ENCODE measurements around the gene CFAP54.
A peak's percentile ranks its signal among the peaks of the same experiment; 100 is the strongest.
"Not testable (repeated sequence)": the region's sequence is repeated elsewhere in the genome, so short reads cannot be mapped to it uniquely, and the experiment has no call there.

The CFAP54 gene

GRCh38 chr12:96590970-96591369, 101.6 kb downstream of the CFAP54 start:
- peak overlapping the region; percentile 8; the same call in 1 of the 2 replicates for H3K4me3 ChIP-seq (ENCODE audit: low read depth, low read length)
- TF ChIP-seq, protein P1, sequence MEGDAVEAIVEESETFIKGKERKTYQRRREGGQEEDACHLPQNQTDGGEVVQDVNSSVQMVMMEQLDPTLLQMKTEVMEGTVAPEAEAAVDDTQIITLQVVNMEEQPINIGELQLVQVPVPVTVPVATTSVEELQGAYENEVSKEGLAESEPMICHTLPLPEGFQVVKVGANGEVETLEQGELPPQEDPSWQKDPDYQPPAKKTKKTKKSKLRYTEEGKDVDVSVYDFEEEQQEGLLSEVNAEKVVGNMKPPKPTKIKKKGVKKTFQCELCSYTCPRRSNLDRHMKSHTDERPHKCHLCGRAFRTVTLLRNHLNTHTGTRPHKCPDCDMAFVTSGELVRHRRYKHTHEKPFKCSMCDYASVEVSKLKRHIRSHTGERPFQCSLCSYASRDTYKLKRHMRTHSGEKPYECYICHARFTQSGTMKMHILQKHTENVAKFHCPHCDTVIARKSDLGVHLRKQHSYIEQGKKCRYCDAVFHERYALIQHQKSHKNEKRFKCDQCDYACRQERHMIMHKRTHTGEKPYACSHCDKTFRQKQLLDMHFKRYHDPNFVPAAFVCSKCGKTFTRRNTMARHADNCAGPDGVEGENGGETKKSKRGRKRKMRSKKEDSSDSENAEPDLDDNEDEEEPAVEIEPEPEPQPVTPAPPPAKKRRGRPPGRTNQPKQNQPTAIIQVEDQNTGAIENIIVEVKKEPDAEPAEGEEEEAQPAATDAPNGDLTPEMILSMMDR (IDR thresholded peaks at IDR 0.05; ENCODE audit: low read depth, low read length) = no peak

DNA sequence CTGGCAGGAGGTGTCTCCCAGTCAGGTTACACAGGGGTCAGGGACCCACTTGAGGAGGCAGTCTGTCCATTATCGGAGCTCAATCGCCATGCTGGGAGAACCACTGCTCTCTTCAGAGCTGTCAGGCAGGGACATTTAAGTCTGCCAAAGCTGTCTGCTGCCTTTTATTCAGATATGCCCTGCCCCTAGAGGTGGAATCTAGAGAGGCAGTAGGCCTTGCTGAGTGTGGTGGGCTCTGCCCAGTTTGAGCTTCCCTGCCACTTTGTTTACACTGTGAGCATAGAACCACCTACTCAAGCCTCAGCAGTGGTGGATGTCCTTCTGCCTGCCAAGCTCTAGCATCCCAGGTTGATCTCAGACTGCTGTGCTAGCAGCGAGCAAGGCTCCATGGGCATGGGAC, 115.0 kb downstream of the CFAP54 start:
- not testable (repeated sequence) for H3K4me3 ChIP-seq (ENCODE audit: low read depth, low read length)

DNA sequence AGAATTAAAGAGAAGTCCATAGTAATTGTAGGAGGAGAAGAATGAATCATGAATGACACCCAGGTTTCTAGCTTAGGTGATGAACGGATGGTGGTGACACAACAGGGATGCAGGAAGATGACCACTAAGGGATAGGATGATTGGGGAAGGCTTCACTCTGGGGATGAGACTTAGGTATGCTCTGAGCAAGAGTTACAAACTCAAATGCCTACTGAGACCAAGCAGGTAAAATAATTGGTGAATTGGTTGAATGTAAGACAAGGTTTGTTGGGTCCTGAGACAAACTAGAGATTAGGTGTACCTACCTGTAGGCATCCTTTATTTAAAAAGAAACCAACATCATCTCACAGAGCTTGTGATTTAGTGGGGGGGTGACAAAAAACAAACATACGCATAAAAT, 116.3 kb downstream of the CFAP54 start:
- TF ChIP-seq, protein P1 (IDR thresholded peaks at IDR 0.05; ENCODE audit: low read depth, low read length) = no peak
- no peak overlapping the region for H3K4me3 ChIP-seq (ENCODE audit: low read depth, low read length)

DNA sequence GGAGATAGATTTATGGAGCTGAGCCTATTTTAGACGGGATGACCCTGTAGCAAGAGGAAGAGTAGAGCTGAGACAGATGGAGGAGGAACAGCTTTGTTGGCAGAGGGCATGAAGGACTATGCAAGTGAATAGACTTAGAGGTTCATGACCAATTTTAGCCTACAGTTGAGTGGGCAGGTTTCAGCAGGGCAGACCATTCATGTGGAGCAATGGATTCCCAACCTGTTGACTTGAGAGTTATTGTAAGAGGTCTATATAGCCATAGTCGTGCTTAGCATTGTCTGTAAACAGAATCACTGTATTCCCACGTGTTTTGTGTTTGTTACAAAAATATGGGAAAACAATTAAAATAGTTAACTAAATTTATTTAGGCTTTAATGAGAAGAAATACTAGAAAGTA, 116.8 kb downstream of the CFAP54 start:
- no peak overlapping the region for H3K4me3 ChIP-seq (ENCODE audit: low read depth, low read length)
- TF ChIP-seq, protein P1 (IDR thresholded peaks at IDR 0.05; ENCODE audit: low read depth, low read length) = no peak

DNA sequence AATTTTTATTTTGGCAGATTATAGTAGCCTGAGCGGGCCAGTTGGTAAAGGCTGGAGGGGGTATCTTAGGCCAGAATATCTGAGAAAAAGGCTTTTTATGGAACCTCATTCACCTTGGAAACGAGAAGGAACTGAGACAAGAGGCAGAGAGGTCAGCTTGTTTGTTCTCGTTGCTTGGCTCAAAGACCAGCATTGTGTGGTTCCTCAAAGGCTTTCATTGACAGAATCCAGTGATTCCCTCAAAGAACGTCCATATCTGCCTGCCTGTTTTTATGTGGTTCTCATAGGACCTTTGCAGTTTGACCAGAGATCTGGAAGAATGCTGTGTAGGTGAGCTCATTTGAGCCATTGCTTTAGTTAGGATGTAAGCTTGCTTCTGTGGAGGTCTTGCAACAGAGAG, 117.3 kb downstream of the CFAP54 start:
- no peak overlapping the region for H3K4me3 ChIP-seq (ENCODE audit: low read depth, low read length)

GRCh38 chr12:96617178-96617577, 127.8 kb downstream of the CFAP54 start:
- TF ChIP-seq, protein P1 (IDR thresholded peaks at IDR 0.05; ENCODE audit: low read depth, low read length) = no peak
- H3K4me3 ChIP-seq (ENCODE audit: low read depth, low read length) = no peak overlapping the region

More for the DNA sequence above, 117.3 kb downstream of the CFAP54 start:
- TF ChIP-seq, protein P1 (IDR thresholded peaks at IDR 0.05; ENCODE audit: low read depth, low read length) = no peak

DNA sequence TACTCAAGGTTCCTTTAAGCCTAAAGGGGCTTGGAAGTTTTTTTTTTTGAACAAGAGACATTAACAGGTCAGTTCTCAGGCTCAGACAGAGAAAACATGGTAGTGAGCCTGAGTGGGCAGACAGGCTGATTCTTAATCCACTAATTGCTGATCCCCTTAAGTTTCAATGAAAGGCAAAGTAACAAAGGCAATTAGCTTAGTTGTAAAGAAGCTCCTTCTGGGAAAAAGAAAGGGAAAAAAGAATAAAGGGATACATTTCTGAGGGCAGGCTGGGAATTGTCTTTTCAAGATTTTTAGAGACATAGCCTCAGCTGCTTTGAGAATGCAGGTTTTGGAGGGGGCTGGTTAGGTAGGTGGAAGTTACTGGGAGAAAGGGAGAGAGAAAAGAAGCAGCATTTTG, 133.8 kb downstream of the CFAP54 start:
- no peak overlapping the region for H3K4me3 ChIP-seq (ENCODE audit: low read depth, low read length)
- TF ChIP-seq, protein P1 (IDR thresholded peaks at IDR 0.05; ENCODE audit: low read depth, low read length) = no peak

DNA sequence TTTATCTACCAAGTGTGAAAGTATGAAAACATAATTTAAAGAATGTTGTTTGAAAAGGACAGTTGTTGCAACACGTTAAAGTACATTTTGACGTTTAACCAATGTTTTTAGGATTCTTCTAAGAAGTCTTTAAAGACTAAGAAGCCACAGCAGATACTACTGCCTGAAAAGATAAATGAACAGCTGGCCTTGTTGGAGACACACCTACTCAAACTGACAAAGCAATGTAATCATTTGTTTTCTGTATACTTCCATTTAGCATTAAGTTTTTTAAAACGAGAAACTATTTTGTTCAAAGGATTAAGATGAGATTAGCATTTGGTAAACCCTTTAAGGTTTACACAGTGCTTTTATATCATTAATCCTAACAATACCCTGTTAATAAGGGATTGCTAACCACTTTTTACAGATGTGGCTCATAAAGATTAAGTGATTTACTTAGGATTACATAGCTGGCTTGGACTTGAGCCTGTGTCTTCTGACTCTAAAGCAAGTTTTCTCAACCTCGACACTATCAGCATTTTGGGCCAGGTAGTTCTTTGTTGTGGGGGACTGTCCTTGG, 134.4 kb downstream of the CFAP54 start:
- TF ChIP-seq, protein P1 (IDR thresholded peaks at IDR 0.05; ENCODE audit: low read depth, low read length) = no peak
- H3K4me3 ChIP-seq (ENCODE audit: low read depth, low read length) = no peak overlapping the region

Data from WI38 (cell line).